ENCODE results near the gene WDR45B. TPM values are rescaled to one million over a fixed set of nuclear protein-coding genes. Genes with fewer than 3 reads are reported as not detected.
"Not testable (repeated sequence)": the region's sequence is repeated elsewhere in the genome, so short reads cannot be mapped to it uniquely, and the experiment has no call there.

WDR45B gene
- total and polyA plus RNA-seq, 11 donors = 23.5 to 60.7 (median 40.1) TPM

GRCh38 chr17:82657926-82658325 lies 9.7 kb upstream of the WDR45B start:
- Histone ChIP-seq H3K36me3 (peaks cover 0 to 53% (median 20%) of the 10 kb centered on the region in 9 donors), H3K27me3 (no peaks in the 10 kb centered on the region), H3K27ac (no peak overlapping the region), H3K4me1 (peaks cover 0 to 14% (median 2%) of the 10 kb centered on the region in 12 donors), H3K4me3 (no peak overlapping the region), H3K9me3 (no peaks in the 10 kb centered on the region)
- 87 to 97% (median 95%) methylated on average over 11 to 19 of the region's 19 CpGs for WGBS, 4 donors
- intact Hi-C loops (cut with DNase I) = no loop called here
- TF ChIP-seq POLR2A (IDR thresholded peaks at IDR 0.05) = no peak
- TF ChIP-seq CTCF (IDR thresholded peaks at IDR 0.05) = no peak
- ATAC-seq (no peak), DNase-seq (no peak)

DNA sequence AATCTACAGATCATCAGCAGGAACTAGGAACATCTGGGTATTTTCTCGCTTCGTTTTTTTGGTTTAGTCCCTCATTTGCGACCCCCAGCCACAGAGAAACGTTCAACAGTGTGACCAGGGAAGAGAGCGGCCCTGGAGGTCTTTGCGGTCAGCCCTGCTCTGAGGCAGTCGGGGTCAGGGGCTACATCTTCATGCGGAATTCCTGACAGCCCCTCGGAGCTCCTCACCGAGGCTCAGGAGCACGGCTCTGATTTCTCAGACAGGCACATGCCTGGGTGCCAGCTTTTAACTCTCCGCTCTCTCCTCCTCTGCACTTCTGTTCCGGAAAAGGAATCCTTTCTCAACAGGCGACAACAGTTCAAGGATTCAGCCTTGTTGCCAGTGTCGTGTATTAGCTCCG lies 8.0 kb upstream of the WDR45B start:
- peak in 1 of 5 donors; percentile 18 for DNase-seq
- no peak for ATAC-seq
- Histone ChIP-seq H3K9me3 (no peaks in the 10 kb centered on the region), H3K27ac (no peak overlapping the region), H3K36me3 (peaks cover 0 to 53% (median 19%) of the 10 kb centered on the region in 9 donors), H3K27me3 (no peaks in the 10 kb centered on the region), H3K4me1 (peaks cover 0 to 14% (median 2%) of the 10 kb centered on the region in 12 donors), H3K4me3 (no peak overlapping the region)
- WGBS, 4 donors = 92 to 94% (median 93%) methylated on average over 16 of the region's 16 CpGs
- intact Hi-C loops (cut with DNase I) = no loop called here
- no peak for TF ChIP-seq CTCF (IDR thresholded peaks at IDR 0.05)
- TF ChIP-seq POLR2A (IDR thresholded peaks at IDR 0.05) = no peak

- Histone ChIP-seq H3K9me3 (no peaks in the 10 kb centered on the region), H3K4me1 (peaks cover 0 to 14% (median 2%) of the 10 kb centered on the region in 12 donors), H3K4me3 (peak overlapping the region in 1 of 12 donors; percentile 25), H3K27ac (peak overlapping the region in 11 of 12 donors; percentile 4 to 78 (median 64)), H3K36me3 (peaks cover 0 to 47% (median 14%) of the 10 kb centered on the region in 9 donors), H3K27me3 (no peaks in the 10 kb centered on the region)
- DNase-seq = peak in 1 of 5 donors; percentile 13
- 72 to 86% (median 81%) methylated on average over 13 of the region's 13 CpGs for WGBS, 4 donors
- no peak for TF ChIP-seq POLR2A (IDR thresholded peaks at IDR 0.05)
- TF ChIP-seq CTCF (IDR thresholded peaks at IDR 0.05) = no peak
- ATAC-seq = no peak
- intact Hi-C loops (cut with DNase I) = no loop called here
Observed at GRCh38 chr17:82655523-82655922, 7.3 kb upstream of the WDR45B start.

DNA sequence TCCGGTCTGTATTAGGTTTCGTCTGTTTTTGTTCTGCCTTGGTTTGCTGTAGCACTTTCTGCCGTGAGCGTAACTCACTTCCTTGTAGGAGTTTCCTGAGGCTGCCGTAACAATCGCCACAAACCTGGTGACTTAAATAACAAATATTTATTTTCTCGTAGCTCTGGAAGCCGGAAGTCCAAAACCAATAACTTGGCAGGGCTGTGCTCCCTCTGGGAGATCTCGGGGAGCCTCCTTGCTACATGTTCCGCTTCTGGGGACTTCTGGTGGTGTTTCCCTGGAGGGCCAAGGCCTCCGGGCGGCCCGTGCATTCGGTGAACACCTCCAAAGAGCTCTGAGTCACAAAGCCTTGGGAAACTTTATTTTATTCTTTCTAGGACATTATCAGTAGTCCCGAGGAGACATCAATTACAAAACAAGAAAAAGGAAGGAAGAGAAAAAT lies 6.8 kb upstream of the WDR45B start:
- no peak for TF ChIP-seq CTCF (IDR thresholded peaks at IDR 0.05)
- no peak for TF ChIP-seq POLR2A (IDR thresholded peaks at IDR 0.05)
- DNase-seq = peak in 1 of 5 donors; percentile 26
- Histone ChIP-seq H3K27me3 (no peaks in the 10 kb centered on the region), H3K27ac (peak overlapping the region; percentile 1 to 78 (median 62)), H3K9me3 (no peaks in the 10 kb centered on the region), H3K4me1 (peaks cover 0 to 17% (median 2%) of the 10 kb centered on the region in 12 donors), H3K36me3 (peaks cover 0 to 44% (median 13%) of the 10 kb centered on the region in 9 donors), H3K4me3 (peak overlapping the region in 2 of 12 donors; percentile 8 to 25)
- intact Hi-C loops (cut with DNase I) = no loop called here
- peak in 1 of 4 donors; percentile 74 for ATAC-seq
- WGBS, 4 donors = 51 to 59% (median 53%) methylated on average over 15 of the region's 15 CpGs

GRCh38 chr17:82654611-82655010 lies 6.4 kb upstream of the WDR45B start:
- Histone ChIP-seq H3K4me1 (peaks cover 0 to 20% (median 4%) of the 10 kb centered on the region in 12 donors), H3K36me3 (peaks cover 0 to 43% (median 13%) of the 10 kb centered on the region in 9 donors), H3K27ac (peak overlapping the region; percentile 1 to 78 (median 62)), H3K4me3 (peak overlapping the region in 1 of 12 donors; percentile 25)
- peak in 1 of 5 donors; percentile 18 for DNase-seq
- not testable (repeated sequence) for H3K27me3 ChIP-seq, ATAC-seq, H3K9me3 ChIP-seq
- WGBS, 4 donors = 86 to 92% (median 89%) methylated on average over 4 to 6 of the region's 6 CpGs
- intact Hi-C loops (cut with DNase I) = loop anchor here in 1 of 10 donors (5.0 kb wide), 1 partner anchor 43 kb away; the partner anchor contains the start of gene RAB40B
